IMR-90 (cell line): ENCODE data around the gene ENHO.

Experiments used
- CEBPB ChIP-seq: IDR thresholded peaks from 2 replicates; pipeline ENCODE4 v1.6.1; 2012; ENCODE audit warnings: low read depth, low read length, improper control_type of control experiment
- MXI1 ChIP-seq: IDR thresholded peaks from 2 replicates; pipeline ENCODE4 v1.6.1; 2012; ENCODE audit warnings: low read depth, mild to moderate bottlenecking, low read length, moderate library complexity, borderline replicate concordance
- POLR2A ChIP-seq: IDR thresholded peaks from 2 replicates; pipeline ENCODE4 v1.6.1; 2012; ENCODE audit warnings: mild to moderate bottlenecking, low read depth, low read length
- RAD21 ChIP-seq: IDR thresholded peaks from 2 replicates; pipeline ENCODE4 v1.6.1; 2012; ENCODE audit warnings: low read length, improper control_type of control experiment
- USF2 ChIP-seq: fragments of 150-350 bp; IDR thresholded peaks from 2 replicates; pipeline ENCODE4 v1.6.1; 2017; ENCODE audit warnings: mild to moderate bottlenecking, antibody characterized with exemption, low read length, low read depth
- TF ChIP-seq, protein P1 (sequence below): conservative IDR thresholded peaks from 2 replicates; pipeline ENCODE4 v1.5.1; 2012; ENCODE audit warnings: mild to moderate bottlenecking, low read depth, low read length, improper control_type of control experiment

- TF ChIP-seq POLR2A (no peak), USF2 (no peak), RAD21 (no peak), CEBPB (no peak), MXI1 (no peak)
- TF ChIP-seq, protein P1, sequence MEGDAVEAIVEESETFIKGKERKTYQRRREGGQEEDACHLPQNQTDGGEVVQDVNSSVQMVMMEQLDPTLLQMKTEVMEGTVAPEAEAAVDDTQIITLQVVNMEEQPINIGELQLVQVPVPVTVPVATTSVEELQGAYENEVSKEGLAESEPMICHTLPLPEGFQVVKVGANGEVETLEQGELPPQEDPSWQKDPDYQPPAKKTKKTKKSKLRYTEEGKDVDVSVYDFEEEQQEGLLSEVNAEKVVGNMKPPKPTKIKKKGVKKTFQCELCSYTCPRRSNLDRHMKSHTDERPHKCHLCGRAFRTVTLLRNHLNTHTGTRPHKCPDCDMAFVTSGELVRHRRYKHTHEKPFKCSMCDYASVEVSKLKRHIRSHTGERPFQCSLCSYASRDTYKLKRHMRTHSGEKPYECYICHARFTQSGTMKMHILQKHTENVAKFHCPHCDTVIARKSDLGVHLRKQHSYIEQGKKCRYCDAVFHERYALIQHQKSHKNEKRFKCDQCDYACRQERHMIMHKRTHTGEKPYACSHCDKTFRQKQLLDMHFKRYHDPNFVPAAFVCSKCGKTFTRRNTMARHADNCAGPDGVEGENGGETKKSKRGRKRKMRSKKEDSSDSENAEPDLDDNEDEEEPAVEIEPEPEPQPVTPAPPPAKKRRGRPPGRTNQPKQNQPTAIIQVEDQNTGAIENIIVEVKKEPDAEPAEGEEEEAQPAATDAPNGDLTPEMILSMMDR, result no peak
These were observed 30.2 kb upstream of the ENHO start for GRCh38 chr9:34552986-34553385.
